Stimulated activated memory B cell treated with anti-CD40 and anti-IgM and Interleukin-4, amounts not matched to agents 10 μg/mL and 1 μg/mL and 100 μg/mL, for 72 hours (primary cell): Measurements from ENCODE around the gene ABI1.
"Not testable (repeated sequence)": the region's sequence is repeated elsewhere in the genome, so short reads cannot be mapped to it uniquely, and the experiment has no call there.

ENCODE experiments used
- ATAC-seq: fragments of 150-1000 bp; cut with Tn5 transposase; 2 replicates; pipeline ENCODE4 v1.10.0; 2021
- H3K27ac Mint-ChIP-seq: one replicate; pipeline ENCODE4 v1.8.0; 2022; ENCODE audit warnings: mild to moderate bottlenecking, mixed read lengths
- H3K27me3 Mint-ChIP-seq: one replicate; pipeline ENCODE4 v1.8.0; 2022; ENCODE audit warnings: mixed read lengths
- H3K36me3 Mint-ChIP-seq: one replicate; pipeline ENCODE4 v1.8.0; 2022; ENCODE audit warnings: mixed read lengths
- H3K4me1 Mint-ChIP-seq: one replicate; pipeline ENCODE4 v1.8.0; 2022; ENCODE audit warnings: mixed read lengths
- H3K4me3 Mint-ChIP-seq: one replicate; pipeline ENCODE4 v1.8.0; 2022; ENCODE audit warnings: mild to moderate bottlenecking, moderate library complexity, mixed read lengths
- H3K9me3 Mint-ChIP-seq: one replicate; pipeline ENCODE4 v1.8.0; 2022; ENCODE audit warnings: mixed read lengths

ABI1 gene

GRCh38 chr10:26860443-26861204 lies at the start of gene ABI1:
ABI1 (minus strand) TSS chr10:26860958; CDS start chr10:26860863, 95 bp downstream.
- peak within 1 kb of the TSS; percentile 90 for H3K27ac Mint-ChIP-seq
- peak; percentile 97 for ATAC-seq
- no peaks in the 10 kb centered on the region for H3K9me3 Mint-ChIP-seq
- peaks cover 42% of the 10 kb centered on the region for H3K4me1 Mint-ChIP-seq
- H3K36me3 Mint-ChIP-seq = no peaks in the 10 kb centered on the region
- peak within 1 kb of the TSS; percentile 89 for H3K4me3 Mint-ChIP-seq
- peaks cover 10% of the 10 kb centered on the region for H3K27me3 Mint-ChIP-seq

DNA sequence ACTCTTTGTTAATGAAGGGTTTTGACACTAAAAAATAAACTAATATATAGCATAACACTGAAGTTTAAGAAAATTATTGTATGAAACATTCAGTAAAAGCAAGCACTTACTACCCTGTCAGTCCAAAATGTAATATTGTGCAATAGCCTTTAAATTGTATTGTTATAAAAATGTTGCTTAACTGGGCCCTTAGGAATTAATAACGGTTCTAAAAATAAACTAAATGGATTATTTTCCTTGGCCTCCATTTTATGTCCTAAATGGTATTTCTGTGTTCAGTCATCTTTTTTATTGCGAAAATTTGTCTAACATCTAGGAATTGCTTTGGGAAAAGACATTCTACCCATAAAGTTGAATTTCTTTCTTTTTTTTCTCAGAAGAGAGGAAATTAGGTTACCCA lies 49.0 kb upstream of the ABI1 start:
- Mint-ChIP-seq H3K9me3 (no peaks in the 10 kb centered on the region), H3K27me3 (no peaks in the 10 kb centered on the region), H3K4me3 (no peak overlapping the region), H3K36me3 (no peaks in the 10 kb centered on the region), H3K4me1 (peaks cover 13% of the 10 kb centered on the region), H3K27ac (no peak overlapping the region)
- ATAC-seq = no peak

DNA sequence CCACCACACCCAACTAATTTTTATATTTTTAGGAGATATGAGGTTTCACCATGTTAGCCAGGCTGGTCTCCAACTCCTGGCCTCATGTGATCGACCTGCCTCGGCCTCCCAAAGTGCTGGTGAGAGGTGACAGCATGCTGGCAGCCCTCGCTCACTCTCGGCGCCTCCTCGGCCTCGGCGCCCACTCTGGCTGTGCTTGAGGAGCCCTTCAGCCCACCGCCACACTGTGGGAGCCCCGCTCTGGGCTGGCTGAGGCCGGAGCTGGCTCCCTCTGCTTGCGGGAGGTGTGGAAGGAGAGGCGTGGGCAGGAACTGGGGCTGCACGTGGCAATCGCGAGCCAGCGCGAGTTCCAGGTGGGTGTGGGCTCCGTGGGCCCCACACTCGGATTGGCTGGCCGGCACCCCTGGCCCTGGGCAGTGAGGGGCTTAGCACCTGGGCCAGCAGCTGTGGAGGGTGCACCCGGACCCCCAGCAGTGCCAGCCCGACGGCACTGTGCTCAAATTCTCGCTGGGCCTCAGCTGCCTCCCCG lies 44.6 kb upstream of the ABI1 start:
- H3K36me3 Mint-ChIP-seq, H3K27ac Mint-ChIP-seq, H3K27me3 Mint-ChIP-seq, H3K4me3 Mint-ChIP-seq, H3K4me1 Mint-ChIP-seq, H3K9me3 Mint-ChIP-seq: not testable (repeated sequence)
- ATAC-seq = peak; percentile 31

DNA sequence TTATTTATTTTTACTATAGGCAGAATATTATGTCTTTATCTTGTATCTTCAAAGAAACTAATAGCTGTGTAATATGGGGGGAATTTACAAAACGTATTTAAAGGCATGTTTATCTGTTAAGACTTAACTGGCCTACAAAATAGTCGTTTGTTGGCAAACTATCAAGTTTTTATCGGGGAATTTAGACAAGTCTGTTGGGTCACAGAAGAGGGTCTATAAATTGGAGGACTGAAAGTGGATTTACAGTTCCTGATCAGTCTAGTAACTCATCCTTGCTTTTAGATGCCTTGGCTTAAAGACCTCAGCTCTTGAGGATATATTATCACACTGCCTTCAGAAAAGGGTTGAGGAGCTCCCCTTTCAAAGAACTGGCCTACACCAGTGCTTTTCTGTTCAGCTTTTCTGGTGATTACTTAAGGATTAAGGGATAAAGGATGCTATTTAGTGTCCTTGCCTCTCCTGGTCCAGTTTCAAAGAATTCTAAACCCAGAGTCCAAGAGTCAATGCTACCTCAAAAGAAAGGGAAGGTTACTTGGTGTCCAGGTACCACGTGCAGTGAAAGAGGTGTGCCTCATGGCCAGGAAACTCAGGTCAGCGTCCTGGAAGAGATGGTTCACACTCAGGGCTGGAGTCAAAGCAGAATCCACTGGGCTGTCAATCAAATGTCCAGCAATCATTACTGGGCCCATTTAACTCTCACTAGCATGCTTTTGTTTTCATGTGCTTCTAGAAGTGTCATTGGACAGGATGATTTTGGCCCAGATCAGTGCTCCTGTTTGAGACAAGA lies 42.9 kb upstream of the ABI1 start:
- Mint-ChIP-seq H3K27ac (no peak overlapping the region), H3K4me3 (no peak overlapping the region), H3K4me1 (no peaks in the 10 kb centered on the region), H3K9me3 (no peaks in the 10 kb centered on the region), H3K27me3 (peaks cover 5% of the 10 kb centered on the region), H3K36me3 (no peaks in the 10 kb centered on the region)
- no peak for ATAC-seq

DNA sequence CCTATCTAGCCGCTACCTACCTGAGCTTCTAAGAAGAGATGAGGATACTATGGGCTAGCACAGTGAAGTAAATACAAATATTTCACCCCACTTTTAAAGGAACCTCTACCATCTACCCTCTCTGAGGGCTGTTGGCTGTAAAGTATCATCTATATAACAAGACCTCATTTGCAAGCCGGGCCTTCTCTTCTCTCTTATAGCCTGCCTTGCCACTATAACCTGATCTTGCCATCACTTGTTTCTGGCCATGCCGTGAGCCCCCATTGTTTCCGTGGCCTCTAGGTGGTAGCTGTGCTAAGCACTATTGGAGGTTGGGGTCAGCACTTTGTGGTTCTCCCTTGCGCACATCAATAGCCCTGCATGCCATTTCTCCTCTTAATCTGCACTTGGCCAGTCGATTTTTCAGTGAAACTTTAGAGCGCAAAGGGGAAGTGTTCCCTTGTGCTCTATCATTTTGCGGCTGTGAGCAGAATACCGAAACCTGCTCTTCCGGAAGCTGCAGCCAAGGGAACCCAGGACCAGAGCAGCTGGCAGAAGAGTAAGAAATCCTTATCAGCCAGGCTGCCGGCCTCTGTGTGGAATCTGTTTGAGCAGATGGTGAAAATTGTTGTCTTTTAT lies 31.7 kb upstream of the ABI1 start:
- H3K4me1 Mint-ChIP-seq = peaks cover 17% of the 10 kb centered on the region
- not testable (repeated sequence) for H3K4me3 Mint-ChIP-seq, H3K27me3 Mint-ChIP-seq, H3K27ac Mint-ChIP-seq, H3K36me3 Mint-ChIP-seq, H3K9me3 Mint-ChIP-seq
- peak; percentile 90 for ATAC-seq

GRCh38 chr10:26890956-26891355 lies 30.2 kb upstream of the ABI1 start:
- H3K4me1 Mint-ChIP-seq = peaks cover 17% of the 10 kb centered on the region
- H3K27me3 Mint-ChIP-seq = peaks cover 8% of the 10 kb centered on the region
- no peak overlapping the region for H3K4me3 Mint-ChIP-seq
- H3K9me3 Mint-ChIP-seq = peaks cover 2% of the 10 kb centered on the region
- H3K27ac Mint-ChIP-seq = no peak overlapping the region
- H3K36me3 Mint-ChIP-seq = no peaks in the 10 kb centered on the region
- ATAC-seq = peak; percentile 44

DNA sequence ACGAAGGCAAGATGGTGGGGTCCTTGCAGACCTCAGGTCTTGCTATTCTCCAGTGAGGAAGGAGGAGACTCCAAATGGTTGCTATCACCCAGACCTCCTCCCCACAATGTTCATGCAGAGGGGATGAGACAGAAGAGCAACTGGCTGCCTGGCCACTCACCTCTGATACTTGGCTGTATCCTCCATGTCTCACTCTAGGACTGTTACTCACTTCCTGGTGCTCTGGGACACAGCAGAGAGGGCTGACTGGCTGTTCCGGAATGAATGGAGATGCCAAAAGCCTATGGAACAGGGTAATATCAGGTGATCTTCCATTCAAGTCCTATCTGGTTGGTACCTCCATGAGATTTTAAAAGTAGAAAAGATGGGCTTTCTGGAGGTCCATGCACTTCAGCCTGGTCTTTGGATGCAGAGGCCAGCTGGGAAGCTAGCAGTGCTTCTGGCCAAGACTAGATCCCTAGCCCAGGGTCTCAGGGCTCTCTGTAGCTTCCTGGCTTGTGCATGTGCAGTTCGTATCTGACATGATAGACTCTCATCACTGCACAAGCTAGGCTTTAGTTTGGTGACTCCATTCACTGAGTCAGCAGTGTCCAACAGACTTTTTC lies 27.0 kb upstream of the ABI1 start:
- no peak for ATAC-seq
- H3K4me1 Mint-ChIP-seq = peaks cover 17% of the 10 kb centered on the region
- H3K4me3 Mint-ChIP-seq = no peak overlapping the region

DNA sequence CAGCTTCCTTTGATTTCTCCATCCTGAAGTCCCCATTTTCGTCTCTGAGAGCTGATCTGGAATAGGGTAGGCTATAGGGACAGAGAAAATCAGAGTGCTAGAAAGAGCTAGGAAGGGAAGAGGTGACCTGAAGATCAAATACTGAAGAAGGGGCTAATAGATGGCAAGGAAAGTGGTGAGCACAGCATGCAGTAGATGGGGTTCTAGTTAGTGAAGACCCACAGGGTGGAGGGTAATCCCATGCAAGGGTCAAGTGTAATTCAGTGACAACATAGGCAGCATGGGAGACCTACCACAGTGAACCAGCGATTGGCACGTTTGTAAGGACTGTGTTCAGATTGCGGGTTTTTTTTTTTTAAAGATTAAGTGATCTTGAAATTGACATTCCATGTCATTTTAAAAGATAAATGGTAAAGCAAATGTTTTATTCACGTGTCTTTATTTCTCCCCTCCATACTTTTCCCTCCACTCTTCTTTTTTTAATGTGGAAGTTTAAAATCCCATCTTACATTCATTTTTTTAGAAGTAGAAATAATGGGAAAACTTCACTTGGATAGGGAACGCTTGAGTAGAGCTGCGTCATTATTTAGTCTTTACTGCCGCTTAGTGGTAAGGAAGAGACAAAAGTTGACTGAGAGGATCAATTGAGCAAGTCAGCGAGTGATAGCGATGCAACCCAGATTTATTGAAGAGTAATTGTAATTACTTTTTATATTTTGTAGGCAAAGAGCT lies 21.0 kb upstream of the ABI1 start:
- Mint-ChIP-seq H3K27me3 (peaks cover 15% of the 10 kb centered on the region), H3K9me3 (no peaks in the 10 kb centered on the region), H3K4me1 (no peaks in the 10 kb centered on the region), H3K36me3 (no peaks in the 10 kb centered on the region), H3K27ac (no peak overlapping the region), H3K4me3 (no peak overlapping the region)
- ATAC-seq = peak; percentile 61

More for the DNA sequence above, 27.0 kb upstream of the ABI1 start:
- Mint-ChIP-seq H3K9me3 (peaks cover 2% of the 10 kb centered on the region), H3K27me3 (peaks cover 15% of the 10 kb centered on the region), H3K27ac (no peak overlapping the region), H3K36me3 (no peaks in the 10 kb centered on the region)

GRCh38 chr10:26879744-26880143 lies 19.0 kb upstream of the ABI1 start:
- no peaks in the 10 kb centered on the region for H3K4me1 Mint-ChIP-seq
- no peak overlapping the region for H3K4me3 Mint-ChIP-seq

GRCh38 chr10:26870766-26871165 lies 10.0 kb upstream of the ABI1 start:
- Mint-ChIP-seq H3K9me3 (no peaks in the 10 kb centered on the region), H3K4me1 (peaks cover 8% of the 10 kb centered on the region), H3K27me3 (no peaks in the 10 kb centered on the region), H3K4me3 (no peak overlapping the region), H3K27ac (no peak overlapping the region), H3K36me3 (no peaks in the 10 kb centered on the region)
- ATAC-seq = no peak

More at GRCh38 chr10:26879744-26880143, 19.0 kb upstream of the ABI1 start:
- no peaks in the 10 kb centered on the region for H3K36me3 Mint-ChIP-seq
- peaks cover 9% of the 10 kb centered on the region for H3K27me3 Mint-ChIP-seq
- no peaks in the 10 kb centered on the region for H3K9me3 Mint-ChIP-seq
- H3K27ac Mint-ChIP-seq = no peak overlapping the region
- ATAC-seq = no peak

DNA sequence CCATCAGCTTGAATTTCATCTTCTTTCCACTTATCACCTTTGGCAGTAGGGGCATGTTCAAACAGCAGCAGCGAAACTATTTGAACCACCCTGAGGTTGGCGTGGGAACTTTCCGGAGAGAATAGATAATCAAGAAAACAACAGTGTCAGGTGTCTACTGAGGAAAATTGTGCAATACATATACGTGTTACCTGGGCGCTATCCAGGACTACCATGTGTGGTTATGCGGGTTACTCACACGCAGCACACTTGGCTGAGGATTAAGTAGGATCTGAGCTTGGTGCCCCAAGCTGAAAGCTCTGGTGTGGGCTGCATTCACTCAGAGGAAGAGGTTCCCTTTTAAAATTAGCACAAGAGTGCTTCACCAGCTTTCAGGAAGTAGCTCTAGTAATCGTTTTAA lies 8.8 kb upstream of the ABI1 start:
- Mint-ChIP-seq H3K27me3 (no peaks in the 10 kb centered on the region), H3K4me1 (peaks cover 8% of the 10 kb centered on the region), H3K36me3 (no peaks in the 10 kb centered on the region), H3K4me3 (no peak overlapping the region), H3K9me3 (no peaks in the 10 kb centered on the region), H3K27ac (peak overlapping the region; percentile 33)
- peak; percentile 24 for ATAC-seq

- peaks cover 10% of the 10 kb centered on the region for H3K27me3 Mint-ChIP-seq
- no peak for ATAC-seq
- H3K27ac Mint-ChIP-seq = no peak overlapping the region
- H3K4me1 Mint-ChIP-seq = peaks cover 19% of the 10 kb centered on the region
- H3K4me3 Mint-ChIP-seq = no peak overlapping the region
- H3K9me3 Mint-ChIP-seq = no peaks in the 10 kb centered on the region
- H3K36me3 Mint-ChIP-seq = no peaks in the 10 kb centered on the region
These were observed 2.8 kb upstream of the ABI1 start for GRCh38 chr10:26863351-26864076.

- no peak for ATAC-seq
- peaks cover 37% of the 10 kb centered on the region for H3K4me1 Mint-ChIP-seq
- peak overlapping the region; percentile 89 for H3K4me3 Mint-ChIP-seq
- H3K27me3 Mint-ChIP-seq = peaks cover 10% of the 10 kb centered on the region
- no peaks in the 10 kb centered on the region for H3K36me3 Mint-ChIP-seq
- H3K9me3 Mint-ChIP-seq = no peaks in the 10 kb centered on the region
- peak overlapping the region; percentile 90 for H3K27ac Mint-ChIP-seq
These were observed 644 bp upstream of the ABI1 start for GRCh38 chr10:26861205-26861998.
